ENCODE measurements around the gene DNER. TPM values are rescaled to one million over a fixed set of nuclear protein-coding genes. Genes with fewer than 3 reads are reported as not detected.

The DNER gene
- total and polyA plus RNA-seq, 2 of the 4 experiments (the other 2 are of a cell fraction), result under 0.01 to 0.14 TPM

GRCh38 chr2:229672021-229672420 lies 42.3 kb downstream of the DNER start:
- ChIA-PET CTCF (no interaction called here), POLR2A (ENCODE audit: unreplicated experiment) (no interaction called here)
- Histone ChIP-seq H2BK15ac (ENCODE audit: low read depth, low read length) (no peak overlapping the region), H3K4me2 (ENCODE audit: low read depth, low read length) (no peak overlapping the region), H3K18ac (ENCODE audit: low read depth, low read length) (no peak overlapping the region), H4K20me1 (ENCODE audit: insufficient read depth, low read length) (no peaks in the 10 kb centered on the region), H2BK5ac (ENCODE audit: low read depth, low read length, poor library complexity, severe bottlenecking) (no peak overlapping the region), H2AK5ac (ENCODE audit: low read depth, low read length) (no peak overlapping the region), H3K4me1 (ENCODE audit: control insufficient read depth, insufficient read depth, low read length) (no peaks in the 10 kb centered on the region), H2BK120ac (ENCODE audit: low read depth, low read length) (no peak overlapping the region), H4K8ac (ENCODE audit: low read depth in 2 of 2, low read length in 2 of 2) (no peak overlapping the region), H3K27me3 (ENCODE audit: control insufficient read depth, insufficient read depth, low read length) (no peaks in the 10 kb centered on the region), H3K14ac (replicated peaks; ENCODE audit: low read depth, low read length) (no peak overlapping the region), H3K9me1 (ENCODE audit: insufficient read depth, low read length) (no peaks in the 10 kb centered on the region), H3K36me3 (ENCODE audit: control insufficient read depth, insufficient read depth, low read length) (no peaks in the 10 kb centered on the region), H3K56ac (ENCODE audit: extremely low read depth, insufficient read depth, low read length) (no peak overlapping the region), H3K4ac (ENCODE audit: low read depth, low read length) (no peak overlapping the region), H2AFZ (replicated peaks; ENCODE audit: low read length, poor library complexity) (no peak overlapping the region), H3K27ac (ENCODE audit: insufficient read depth, low read length) (no peak overlapping the region), H2AK9ac (replicated peaks; ENCODE audit: low read depth, low read length, poor library complexity) (no peak overlapping the region), H4K91ac (ENCODE audit: insufficient read depth, low read depth, low read length) (no peak overlapping the region), H3K9ac (ENCODE audit: low read depth, low read length) (no peak overlapping the region), H4K5ac (ENCODE audit: low read depth, low read length) (no peak overlapping the region), H3K9me3 (ENCODE audit: control insufficient read depth, insufficient read depth, low read length) (0 out of 2 replicates have a peak, but pooled peaks cover 6% of the 10 kb centered on the region), H3K79me1 (ENCODE audit: low read depth in 1 of 2, low read length in 2 of 2) (no peaks in the 10 kb centered on the region), H3K4me3 (ENCODE audit: insufficient read depth, low read depth, low read length) (no peak overlapping the region), H3K23ac (ENCODE audit: low read depth, low read length) (no peak overlapping the region), H2BK20ac (ENCODE audit: low read depth, low read length) (no peak overlapping the region)
- in situ Hi-C loops (cut with MboI; ENCODE audit: low sequenced_read_pairs), result no loop called here
- DNase-seq, result no peak
- TF ChIP-seq RFX5 (IDR thresholded peaks at IDR 0.05; ENCODE audit: low read depth, low read length), result no peak
- no peak for ATAC-seq (ENCODE audit: low read depth)
- dilution Hi-C loops (cut with HindIII; ENCODE audit: low sequenced_read_pairs, unreplicated experiment), result no loop called here
- WGBS, 2 experiments (ENCODE audit: extremely low coverage in 2 of 2, insufficient read length in 1 of 2), result 18% methylated on average over 4 of the region's 8 CpGs; no CpG with 5 or more reads in 1 of the 2 experiments
- no TSS peak for BruUV-seq (replicated peaks)
- intact Hi-C loops (cut with micrococcal nuclease), result no loop called here

Data from IMR-90 (cell line).